K562 (cell line): ENCODE measurements around the gene FERMT3. TPM values are rescaled to one million over a fixed set of nuclear protein-coding genes. Genes with fewer than 3 reads are reported as not detected.

Source experiments
- ETS2 ChIP-seq: IDR thresholded peaks from 2 replicates; pipeline ENCODE4 v1.6.1; 2016; ENCODE audit warnings: borderline replicate concordance, missing genetic modification characterization, mild to moderate bottlenecking, moderate library complexity, missing compliant biosample characterization; ENCODE audit not compliant: poor library complexity, severe bottlenecking
- MNT ChIP-seq, 2 experiments: fragments of 450-650 bp; conservative IDR thresholded peaks; 2 replicates each; pipeline ENCODE4 v1.6.1; 2017; ENCODE audit warnings: mild to moderate bottlenecking in 2 of 2, moderate library complexity in 2 of 2
- MTA3 ChIP-seq: fragments of 450-650 bp; formaldehyde crosslinking; IDR thresholded peaks from 2 replicates; pipeline ENCODE4 v1.6.1; 2017; ENCODE audit warnings: mild to moderate bottlenecking, borderline replicate concordance
- RBM25 ChIP-seq: fragments of 200-400 bp; formaldehyde crosslinking; IDR thresholded peaks from 2 replicates; pipeline ENCODE4 v1.6.1; 2018; ENCODE audit warnings: low read length, low read depth, moderate library complexity; ENCODE audit not compliant: severe bottlenecking
- SIN3A ChIP-seq, 2 experiments: fragments of 150-350 bp in 1 of 2; IDR thresholded peaks; 2 replicates each; pipeline ENCODE4 v1.6.1; 2011 to 2016; ENCODE audit warnings: borderline replicate concordance in 2 of 2, low read depth in 2 of 2, low read length in 2 of 2, mild to moderate bottlenecking in 2 of 2, moderate library complexity in 2 of 2; ENCODE audit not compliant: control insufficient read depth in 1 of 2
- SREBF1 ChIP-seq: fragments of 150-350 bp; IDR thresholded peaks from 2 replicates; pipeline ENCODE4 v1.6.1; 2014; ENCODE audit warnings: antibody characterized with exemption, low read depth, low read length, borderline replicate concordance
- TSC22D4 ChIP-seq: fragments of 450-650 bp; IDR thresholded peaks from 2 replicates; pipeline ENCODE4 v1.6.1; 2016; ENCODE audit warnings: missing genetic modification characterization, missing biosample characterization, control low read depth
- ZBTB34 ChIP-seq: fragments of 250-450 bp; sonication (Bioruptor Pico); IDR thresholded peaks from 2 replicates; pipeline ENCODE4 v1.8.0; 2021; ENCODE audit warnings: mild to moderate bottlenecking, moderate library complexity
- ZBTB5 ChIP-seq: fragments of 450-650 bp; IDR thresholded peaks from 2 replicates; pipeline ENCODE4 v1.6.1; 2017; ENCODE audit warnings: antibody characterized with exemption
- ZSCAN32 ChIP-seq: fragments of 450-650 bp; formaldehyde crosslinking; IDR thresholded peaks from 2 replicates; pipeline ENCODE4 v1.4.0; 2020; ENCODE audit warnings: mild to moderate bottlenecking, moderate library complexity
- polyA plus RNA-seq, 8 experiments: library from polyadenylated mRNA; depleted of rRNA in 4 of 8; stranded (reverse) in 5 of 8; unstranded in 3 of 8; fragments of >200 nt; fragmentation: Nextera tagmentation in 2 of 8; fragmentation: Illumina TruSeq in 1 of 8; extraction: Ambion mirVana in 2 of 8; extraction: Trizol in 1 of 8; gene quantifications; 2 replicates each; pipeline versions ENCODE4 v1.2.1 to v1.2.3, GENCODE V29; 2011 to 2014; ENCODE audit warnings: inconsistent platforms in 1 of 8, missing spikeins in 1 of 8
- total RNA-seq, 7 experiments: library from RNA; depleted of rRNA in 6 of 7; stranded (reverse); fragments of >200 nt in 6 of 7; fragmentation: Illumina TruSeq in 2 of 7; extraction: Trizol in 2 of 7; gene quantifications; 2 replicates each; pipeline versions ENCODE4 v1.2.1 to v1.2.3, GENCODE V29; 2011 to 2021; ENCODE audit warnings: low replicate concordance in 1 of 7
- TF ChIP-seq, protein P1 (sequence below), 3 experiments: IDR thresholded peaks in 2 of 3; conservative IDR thresholded peaks in 1 of 3; 2 replicates each; pipeline ENCODE4 v1.5.1; 2011 to 2012; ENCODE audit warnings: low read length in 3 of 3, mild to moderate bottlenecking in 3 of 3, control low read depth in 2 of 3, improper control_type of control experiment in 1 of 3, inconsistent platforms in 1 of 3, low read depth in 1 of 3, mixed read lengths in 1 of 3, moderate library complexity in 1 of 3; ENCODE audit not compliant: insufficient read depth in 2 of 3

The FERMT3 gene
- total and polyA plus RNA-seq, 9 of the 15 experiments (the other 6 are each of a cell fraction or from before 2014, with no cell fraction given): 3.2 to 275 (median 79.7) TPM

DNA sequence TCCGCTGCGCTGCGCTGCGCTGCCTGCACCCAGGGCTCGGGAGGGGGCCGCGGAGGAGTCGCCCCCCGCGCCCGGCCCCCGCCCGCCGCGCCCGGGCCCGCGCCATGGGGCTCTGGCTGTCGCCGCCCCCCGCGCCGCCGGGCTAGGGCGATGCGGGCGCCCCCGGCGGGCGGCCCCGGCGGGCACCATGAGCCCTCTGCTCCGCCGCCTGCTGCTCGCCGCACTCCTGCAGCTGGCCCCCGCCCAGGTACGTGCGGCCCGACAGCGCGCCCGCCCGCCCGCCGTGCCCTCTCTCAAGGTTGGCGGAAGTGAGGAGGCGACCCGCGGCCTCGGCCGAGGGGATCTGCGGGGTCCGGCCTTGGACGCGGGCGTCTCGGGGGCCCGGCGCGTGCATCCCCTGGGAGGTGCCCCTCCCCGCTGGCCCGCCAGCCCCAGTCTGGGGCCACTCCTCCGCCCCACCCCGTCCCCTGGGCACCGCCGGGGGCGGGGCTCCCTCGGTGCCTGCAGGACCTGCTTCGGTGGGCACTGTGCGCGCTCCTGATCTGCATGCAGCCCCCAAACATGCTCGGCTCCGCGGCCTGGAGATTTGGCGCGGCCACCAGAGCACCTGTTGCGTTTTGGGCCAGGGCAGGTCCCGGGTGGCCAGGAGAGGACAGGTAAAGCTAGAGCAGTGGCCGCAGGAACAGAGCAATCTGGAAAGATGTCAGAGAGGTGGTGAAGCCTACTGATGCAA is 28.3 kb downstream of the FERMT3 start (continued):
- TF ChIP-seq ZBTB34: no peak
- TF ChIP-seq ETS2: no peak
- TF ChIP-seq RBM25: no peak
- TF ChIP-seq, protein P1, sequence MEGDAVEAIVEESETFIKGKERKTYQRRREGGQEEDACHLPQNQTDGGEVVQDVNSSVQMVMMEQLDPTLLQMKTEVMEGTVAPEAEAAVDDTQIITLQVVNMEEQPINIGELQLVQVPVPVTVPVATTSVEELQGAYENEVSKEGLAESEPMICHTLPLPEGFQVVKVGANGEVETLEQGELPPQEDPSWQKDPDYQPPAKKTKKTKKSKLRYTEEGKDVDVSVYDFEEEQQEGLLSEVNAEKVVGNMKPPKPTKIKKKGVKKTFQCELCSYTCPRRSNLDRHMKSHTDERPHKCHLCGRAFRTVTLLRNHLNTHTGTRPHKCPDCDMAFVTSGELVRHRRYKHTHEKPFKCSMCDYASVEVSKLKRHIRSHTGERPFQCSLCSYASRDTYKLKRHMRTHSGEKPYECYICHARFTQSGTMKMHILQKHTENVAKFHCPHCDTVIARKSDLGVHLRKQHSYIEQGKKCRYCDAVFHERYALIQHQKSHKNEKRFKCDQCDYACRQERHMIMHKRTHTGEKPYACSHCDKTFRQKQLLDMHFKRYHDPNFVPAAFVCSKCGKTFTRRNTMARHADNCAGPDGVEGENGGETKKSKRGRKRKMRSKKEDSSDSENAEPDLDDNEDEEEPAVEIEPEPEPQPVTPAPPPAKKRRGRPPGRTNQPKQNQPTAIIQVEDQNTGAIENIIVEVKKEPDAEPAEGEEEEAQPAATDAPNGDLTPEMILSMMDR (IDR thresholded peaks at IDR 0.05 in 2 of 3, conservative IDR thresholded peaks at IDR 0.05 in 1 of 3; ENCODE audit: insufficient read depth in 2 of 3, low read depth in 1 of 3, low read length in 3 of 3): peak in 1 of 3 experiments; percentile 58; a peak in 1 of 6 replicates
- TF ChIP-seq ZSCAN32 (CRISPR knock-in tag): no peak
- TF ChIP-seq ZBTB5: no peak
- TF ChIP-seq MNT (conservative IDR thresholded peaks at IDR 0.05): no peak
- peak in 1 of 2 experiments; percentile 41; a peak in 1 of 4 replicates for TF ChIP-seq SIN3A (IDR thresholded peaks at IDR 0.05; ENCODE audit: borderline replicate concordance in 2 of 2, control insufficient read depth in 1 of 2, low read depth in 2 of 2, low read length in 2 of 2)
- TF ChIP-seq TSC22D4: no peak
- 0 out of 2 replicates have a peak, but pooled peaks have one; percentile 20 for TF ChIP-seq MTA3
- TF ChIP-seq SREBF1: no peak
- TF ChIP-seq, all 486 proteins: peak for 28
